HG03565 (cell line): ENCODE measurements around the gene TMSB4X.
"Not testable (repeated sequence)": the region's sequence is repeated elsewhere in the genome, so short reads cannot be mapped to it uniquely, and the experiment has no call there.

ENCODE experiments used
- ATAC-seq: cut with Tn5 transposase; IDR thresholded peaks from one replicate; pipeline ENCODE4 v1.9.1; 2021; ENCODE audit warnings: mild to moderate bottlenecking, moderate library complexity; ENCODE audit not compliant: unreplicated experiment

TMSB4X gene

DNA sequence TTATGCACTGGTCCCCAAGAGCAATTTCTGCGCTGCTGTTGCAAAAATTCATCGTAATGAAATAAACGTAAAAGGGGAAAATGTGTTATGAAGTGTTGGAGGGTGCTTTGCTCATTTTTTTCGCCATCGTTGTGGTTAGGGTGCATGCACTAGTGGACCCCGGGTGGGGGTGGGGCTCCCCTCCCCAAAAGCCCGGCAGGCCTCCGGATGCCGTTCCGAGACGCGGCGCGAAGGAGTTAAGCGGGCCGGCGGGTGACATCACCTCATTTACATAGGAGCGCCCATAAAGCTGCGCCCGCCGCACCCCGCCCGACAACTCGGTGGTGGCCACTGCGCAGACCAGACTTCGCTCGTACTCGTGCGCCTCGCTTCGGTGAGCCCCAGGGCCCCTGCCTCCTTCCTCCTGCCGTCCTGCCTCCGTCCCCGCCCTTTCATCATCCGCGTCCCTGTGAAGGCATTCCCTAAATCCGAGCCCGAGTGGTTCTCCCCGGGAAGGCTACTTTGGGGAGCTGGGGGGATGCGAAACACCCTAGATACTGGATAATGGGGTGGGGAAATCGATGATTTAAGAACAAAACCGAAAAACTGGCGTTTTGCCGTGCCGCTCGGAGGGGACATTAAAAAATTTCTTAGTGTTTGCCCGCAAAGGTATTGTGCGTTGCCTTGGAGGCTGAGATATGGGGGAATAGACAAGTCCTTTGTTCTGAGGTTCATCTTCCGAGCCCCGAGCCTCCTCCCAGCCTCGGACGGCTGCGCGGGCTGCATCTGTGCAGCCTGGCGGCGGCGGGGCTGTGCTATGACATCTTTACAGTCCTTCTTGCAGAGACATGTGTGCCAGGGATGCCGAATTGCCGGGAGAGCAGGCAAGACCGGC lies at the start of gene TMSB4X:
TSS of gene TMSB4X (plus strand) at position 315 of the 874 bp plus-strand sequence.
- peak; percentile 23 for ATAC-seq

DNA sequence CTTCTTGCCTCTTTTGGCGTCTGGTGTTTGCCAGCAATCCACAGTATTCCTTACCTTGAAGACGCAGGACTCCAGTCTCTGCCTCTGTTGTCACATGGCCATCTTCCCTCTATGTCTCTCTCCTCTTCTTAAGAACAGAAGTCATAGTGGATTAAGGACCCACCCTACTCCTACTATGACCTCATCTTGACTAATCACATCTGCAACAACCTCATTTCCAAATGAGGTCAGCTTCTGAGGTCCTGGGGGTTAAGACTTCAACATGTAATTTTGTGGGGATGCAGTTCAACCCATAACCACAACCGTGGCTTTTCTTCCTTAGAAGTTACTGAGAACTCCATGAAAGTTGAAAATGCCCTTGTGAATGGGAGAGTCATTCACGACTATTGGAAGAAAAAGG lies 45.2 kb upstream of the TMSB4X start:
- no peak for ATAC-seq

DNA sequence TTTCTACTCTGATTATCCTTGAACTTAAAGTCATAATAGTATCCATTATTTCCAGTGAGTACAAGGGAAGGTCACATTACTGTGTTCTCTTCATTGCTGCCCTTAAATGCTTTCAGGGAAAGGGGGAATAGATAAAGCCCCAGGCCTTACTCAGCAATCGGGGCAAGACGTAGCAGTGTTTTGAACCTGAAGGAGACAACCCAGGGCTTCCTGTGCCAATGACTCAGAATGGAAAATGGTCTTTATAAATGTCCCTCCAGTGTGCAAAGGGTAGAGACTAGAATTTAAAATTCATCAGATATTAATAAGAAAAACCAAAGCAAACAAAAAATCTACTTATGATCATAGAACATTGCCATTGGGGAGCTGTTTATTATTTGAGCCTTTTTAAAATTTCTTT lies 44.8 kb upstream of the TMSB4X start:
- no peak for ATAC-seq

DNA sequence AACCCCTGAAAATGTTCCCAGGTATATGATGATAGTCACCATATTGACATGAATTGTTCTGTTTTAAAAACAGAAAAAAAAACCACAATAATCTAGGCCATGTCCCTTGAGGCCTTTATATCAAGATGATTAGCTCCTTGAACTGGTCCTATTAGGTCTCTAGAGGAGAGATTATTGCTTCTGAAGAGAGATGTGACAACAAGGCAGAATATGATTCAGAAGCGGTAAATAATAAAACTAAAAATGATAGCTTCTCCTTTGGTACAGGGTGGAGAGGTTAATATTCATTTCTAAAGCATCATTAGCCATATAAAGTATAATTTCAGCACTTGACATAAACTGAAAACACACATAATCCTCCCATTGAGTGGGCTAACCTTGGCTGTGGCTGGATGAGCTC lies 42.7 kb upstream of the TMSB4X start:
- ATAC-seq = no peak

DNA sequence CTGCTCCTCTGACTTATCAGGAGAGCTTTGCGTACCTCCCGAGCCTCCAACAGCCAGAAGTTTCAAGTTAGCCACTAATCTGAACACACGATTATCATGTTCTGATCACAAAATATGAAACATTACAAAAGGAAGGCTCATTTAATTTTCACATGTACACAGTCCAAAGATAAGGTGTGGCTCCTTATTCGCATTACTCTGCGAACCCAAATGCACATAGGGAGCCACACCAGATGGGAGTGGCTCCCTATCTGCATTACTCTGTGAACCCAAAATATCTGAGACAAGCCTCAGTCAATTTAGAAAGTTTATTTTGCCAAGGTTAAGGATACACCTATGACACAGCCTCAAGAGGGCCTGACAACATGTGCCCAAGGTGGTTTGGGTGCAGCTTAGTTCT lies 40.1 kb upstream of the TMSB4X start:
- no peak for ATAC-seq

DNA sequence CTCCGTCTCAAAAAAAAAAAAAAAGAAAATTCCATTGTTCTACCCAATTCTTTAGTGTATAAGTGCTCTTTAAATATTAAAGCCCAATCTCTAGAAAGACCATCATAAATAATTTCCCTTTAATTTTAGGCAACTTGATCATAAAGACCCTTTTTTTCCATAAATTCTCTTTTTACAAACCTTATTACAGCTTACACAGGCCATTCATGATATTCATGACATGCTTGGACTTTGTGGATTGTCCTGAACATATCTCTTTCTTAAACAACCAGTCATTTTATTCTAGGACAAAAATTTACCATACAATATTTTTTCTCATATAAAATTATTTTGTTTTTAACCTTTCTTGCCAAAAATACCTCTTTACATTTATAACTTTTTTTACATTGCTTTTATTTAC lies 38.0 kb upstream of the TMSB4X start:
- no peak for ATAC-seq

DNA sequence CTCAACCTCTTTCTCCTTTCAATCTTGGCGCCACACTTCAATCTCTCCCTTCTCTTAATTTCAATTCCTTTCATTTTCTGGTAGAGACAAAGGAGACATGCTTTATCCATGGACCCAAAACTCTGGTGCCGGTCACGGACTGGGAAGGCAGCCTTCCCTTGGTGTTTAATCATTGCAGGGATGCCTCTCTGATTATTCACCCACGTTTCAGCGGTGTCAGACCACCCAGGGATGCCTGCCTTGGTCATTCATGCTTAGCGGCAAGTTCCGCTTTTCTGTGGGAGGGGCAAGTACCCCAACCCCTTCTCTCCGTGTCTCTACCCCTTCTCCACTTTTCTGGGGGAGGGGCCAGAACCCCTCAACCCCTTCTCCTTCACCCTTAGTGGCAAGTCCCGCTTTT lies 34.4 kb upstream of the TMSB4X start:
- ATAC-seq = not testable (repeated sequence)

DNA sequence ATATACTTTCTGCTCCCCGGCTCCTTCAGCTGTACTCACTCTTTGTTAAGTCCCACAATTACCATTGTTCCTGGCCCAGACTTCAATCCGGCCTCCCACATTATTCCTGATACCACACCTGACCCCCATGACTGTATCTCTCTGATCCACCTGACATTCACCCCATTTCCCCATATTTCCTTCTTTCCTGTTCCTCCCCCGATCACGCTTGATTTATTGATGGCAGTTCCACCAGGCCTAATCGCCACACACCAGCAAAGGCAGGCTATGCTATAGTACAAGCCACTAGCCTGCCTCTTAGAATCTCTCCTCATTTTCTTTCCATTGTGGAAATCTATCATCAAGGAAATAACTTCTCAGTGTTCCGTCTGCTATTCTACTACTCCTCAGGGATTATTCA lies 31.3 kb upstream of the TMSB4X start:
- not testable (repeated sequence) for ATAC-seq

DNA sequence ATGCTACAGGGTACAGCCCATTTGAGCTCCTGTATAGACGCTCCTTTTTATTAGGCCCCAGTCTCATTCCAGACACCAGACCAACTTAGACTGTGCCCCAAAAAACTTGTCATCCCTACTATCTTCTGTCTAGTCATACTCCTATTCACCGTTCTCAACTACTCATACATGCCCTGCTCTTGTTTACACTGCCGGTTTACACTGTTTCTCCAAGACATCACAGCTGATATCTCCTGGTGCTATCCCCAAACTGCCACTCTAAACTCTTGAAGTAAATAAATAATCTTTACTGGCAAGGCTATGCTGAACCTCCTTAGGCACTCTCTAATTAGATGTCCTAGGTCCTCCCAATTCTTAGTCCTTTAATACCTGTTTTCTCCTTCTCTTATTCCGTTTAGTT lies 30.5 kb upstream of the TMSB4X start:
- ATAC-seq = not testable (repeated sequence)

DNA sequence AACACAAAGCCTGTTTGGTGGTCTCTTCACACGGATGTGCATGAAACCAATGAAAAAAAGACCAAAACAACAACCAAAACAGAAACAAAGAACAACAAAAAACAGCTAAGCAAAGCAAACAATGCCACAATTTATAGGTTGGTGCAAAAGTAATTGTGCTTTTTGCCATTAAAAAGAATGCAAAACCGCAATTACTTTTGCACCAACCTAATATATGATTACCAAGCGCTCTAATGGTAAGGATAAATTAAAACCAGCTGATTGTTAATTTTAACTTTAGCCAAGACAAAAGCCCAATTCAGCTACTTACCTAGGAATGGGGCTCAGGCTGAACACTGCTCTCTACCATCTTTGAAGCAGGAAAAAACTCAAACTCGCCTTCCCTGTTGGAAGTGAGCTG lies 29.4 kb upstream of the TMSB4X start:
- ATAC-seq = no peak

DNA sequence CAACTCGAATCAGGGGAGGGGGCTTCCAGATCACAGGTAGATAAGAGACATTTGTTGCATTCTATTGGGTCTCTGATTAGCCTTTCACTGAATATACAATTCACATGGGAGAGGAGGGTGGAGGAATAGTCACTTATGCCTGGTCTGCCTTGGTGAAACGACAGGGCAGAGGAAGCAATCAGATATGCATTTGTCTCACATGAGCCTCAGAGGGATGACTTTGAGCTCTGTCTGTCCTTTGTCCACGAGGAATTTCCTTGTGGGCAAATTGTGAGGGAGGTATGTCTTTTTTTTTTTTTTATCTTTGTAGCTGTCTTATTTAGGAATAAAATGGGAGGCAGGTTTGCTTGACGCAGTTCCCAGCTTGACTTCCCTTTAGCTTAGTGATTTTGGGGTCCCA lies 28.5 kb upstream of the TMSB4X start:
- no peak for ATAC-seq

DNA sequence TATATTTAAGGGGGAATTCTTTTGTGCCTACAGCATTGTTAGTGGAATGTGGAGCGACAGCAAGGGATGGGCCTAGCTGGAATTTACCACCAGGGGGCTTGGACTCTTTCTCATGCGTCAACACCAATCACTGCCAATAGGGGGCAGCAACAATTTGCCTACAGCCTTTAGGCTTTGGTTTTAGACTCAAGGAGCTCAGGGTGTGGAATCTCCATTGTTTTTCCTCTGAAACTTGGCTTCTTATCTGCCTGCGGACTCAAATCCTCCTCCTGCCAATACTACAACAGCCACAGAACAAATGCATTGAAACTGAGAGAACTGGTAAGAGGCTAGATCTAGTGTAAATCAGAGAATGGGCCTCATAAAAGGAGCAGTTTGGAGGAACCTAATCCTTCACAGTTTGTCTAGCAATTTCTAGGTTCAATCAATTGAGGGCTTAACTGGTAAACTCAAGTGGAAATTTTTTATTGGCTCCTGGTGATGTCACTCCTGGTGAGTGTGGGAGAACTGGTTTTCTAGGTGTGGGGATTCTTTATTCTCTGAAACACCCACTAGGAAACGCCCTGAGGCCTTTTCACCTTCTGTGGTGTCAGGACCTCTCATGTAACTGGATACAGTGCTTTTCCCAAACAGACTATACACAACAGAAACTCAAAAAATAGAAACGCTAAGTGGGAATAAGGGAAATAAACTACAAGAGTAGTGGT lies 27.9 kb upstream of the TMSB4X start:
- no peak for ATAC-seq

DNA sequence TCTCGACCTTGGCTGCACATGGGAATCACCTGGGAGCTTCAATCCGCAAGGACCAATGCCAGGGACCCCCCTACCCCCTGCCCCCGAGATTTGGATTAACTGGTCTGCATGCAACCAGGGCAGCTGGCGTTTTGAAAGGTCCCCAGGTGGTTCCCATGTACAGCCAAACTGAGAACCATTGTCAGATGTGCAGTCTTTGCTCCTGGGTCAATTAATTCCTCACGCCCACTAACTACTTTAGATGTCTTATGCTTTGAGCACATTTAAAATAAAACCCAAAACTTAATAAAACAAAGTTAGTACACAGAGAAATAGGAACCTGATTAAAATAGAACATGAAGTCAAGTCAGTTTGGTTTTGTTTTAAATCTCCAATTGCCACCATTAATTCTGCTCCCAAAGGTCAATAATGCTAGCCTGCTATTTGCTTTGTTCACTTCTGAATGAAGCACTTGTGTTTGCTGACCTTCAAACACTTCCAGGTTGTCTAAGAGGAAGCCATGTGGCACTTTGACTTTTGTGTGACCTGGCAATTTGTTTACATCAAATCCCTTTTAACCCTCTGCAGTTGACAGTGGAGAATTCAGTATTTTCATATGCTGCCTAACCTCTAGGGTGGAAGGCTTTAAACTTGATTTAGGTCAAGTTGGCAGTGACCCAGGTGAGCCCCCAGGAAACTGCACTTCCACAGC lies 27.2 kb upstream of the TMSB4X start:
- no peak for ATAC-seq

DNA sequence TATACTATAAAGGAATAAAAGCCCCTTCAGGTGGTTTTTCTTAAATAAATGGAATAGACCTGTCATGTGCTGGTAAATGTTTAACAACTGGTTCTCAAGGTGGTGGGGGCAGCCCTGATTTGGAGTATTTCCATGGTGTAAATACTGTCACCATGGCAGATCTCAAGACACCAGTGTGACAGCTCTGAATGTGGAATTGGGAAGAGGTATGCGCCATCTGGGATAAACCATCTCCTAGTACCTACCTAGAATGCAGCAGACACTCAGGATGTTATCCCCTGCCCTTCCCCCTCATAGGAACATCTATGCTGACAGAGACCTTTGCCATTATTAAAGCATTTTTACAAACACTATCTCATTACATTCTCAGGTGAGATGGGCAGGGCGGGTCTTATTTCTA lies 26.4 kb upstream of the TMSB4X start:
- no peak for ATAC-seq

DNA sequence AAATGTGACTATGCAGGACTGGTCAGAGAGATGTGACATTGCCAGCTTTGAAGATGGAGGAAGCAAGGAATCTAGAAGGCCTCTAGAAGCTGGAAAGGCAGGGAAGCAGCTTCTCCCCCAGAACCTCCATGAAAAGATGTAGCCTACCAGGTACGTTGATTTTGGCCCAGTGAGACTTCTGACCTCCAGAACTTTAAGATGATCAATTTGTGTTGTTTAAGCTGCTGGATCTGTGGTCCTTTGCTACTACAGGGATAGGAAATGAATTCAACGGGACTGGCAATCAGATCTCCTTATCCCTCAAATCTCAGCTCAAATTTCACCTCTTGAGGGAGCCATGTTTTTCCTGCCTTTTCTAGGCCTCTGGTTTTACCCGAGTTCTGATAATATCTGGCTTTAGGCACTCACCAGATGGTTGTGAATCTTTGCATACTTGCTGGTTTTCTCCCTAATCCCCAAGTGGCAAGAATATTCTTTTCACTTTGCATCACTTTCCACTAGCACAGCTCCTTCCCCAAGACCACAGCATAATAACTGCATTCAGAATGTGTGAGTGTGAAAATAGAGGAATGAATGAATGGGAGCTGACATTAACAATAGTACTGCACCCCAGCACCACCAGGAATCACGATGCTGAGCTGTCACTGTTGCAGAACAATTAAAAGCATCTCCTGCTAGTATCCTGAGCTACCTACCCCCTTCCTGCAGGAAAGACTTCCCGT lies 25.5 kb upstream of the TMSB4X start:
- ATAC-seq = no peak

DNA sequence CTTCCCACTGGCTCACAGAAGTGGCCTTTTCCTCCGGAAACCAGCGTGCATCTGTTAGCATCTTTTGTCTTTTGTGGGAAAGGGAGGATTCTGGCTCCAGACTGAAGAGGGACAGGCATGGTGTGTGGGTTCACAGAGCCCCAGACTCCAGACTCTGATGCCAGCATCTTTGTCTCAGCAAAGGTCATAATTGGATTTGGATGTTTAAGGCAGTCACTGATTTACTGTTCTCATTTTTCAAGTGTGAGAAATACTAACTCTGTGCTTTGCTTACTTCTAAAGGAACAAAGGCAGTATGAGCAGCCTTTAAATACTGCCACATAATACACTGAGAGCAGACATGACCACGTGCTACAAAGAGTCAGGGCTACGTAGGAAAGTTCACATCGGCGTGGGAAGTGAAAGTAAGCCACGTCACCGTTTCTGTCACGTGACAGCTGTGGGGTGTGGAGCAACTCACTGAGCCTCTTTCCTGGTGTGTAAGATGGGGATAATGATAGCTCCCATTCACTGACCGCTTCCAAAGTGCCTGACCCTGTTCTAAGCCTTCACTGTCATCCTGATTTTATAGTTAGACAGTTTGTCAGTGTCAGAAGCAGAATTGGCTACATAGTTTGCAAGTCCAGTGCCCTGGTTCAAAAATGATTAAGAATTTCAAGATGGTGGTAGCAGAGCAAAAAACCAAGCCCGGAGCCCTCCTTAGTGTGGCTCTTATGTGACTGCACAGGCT lies 24.8 kb upstream of the TMSB4X start:
- peak; percentile 50 for ATAC-seq

DNA sequence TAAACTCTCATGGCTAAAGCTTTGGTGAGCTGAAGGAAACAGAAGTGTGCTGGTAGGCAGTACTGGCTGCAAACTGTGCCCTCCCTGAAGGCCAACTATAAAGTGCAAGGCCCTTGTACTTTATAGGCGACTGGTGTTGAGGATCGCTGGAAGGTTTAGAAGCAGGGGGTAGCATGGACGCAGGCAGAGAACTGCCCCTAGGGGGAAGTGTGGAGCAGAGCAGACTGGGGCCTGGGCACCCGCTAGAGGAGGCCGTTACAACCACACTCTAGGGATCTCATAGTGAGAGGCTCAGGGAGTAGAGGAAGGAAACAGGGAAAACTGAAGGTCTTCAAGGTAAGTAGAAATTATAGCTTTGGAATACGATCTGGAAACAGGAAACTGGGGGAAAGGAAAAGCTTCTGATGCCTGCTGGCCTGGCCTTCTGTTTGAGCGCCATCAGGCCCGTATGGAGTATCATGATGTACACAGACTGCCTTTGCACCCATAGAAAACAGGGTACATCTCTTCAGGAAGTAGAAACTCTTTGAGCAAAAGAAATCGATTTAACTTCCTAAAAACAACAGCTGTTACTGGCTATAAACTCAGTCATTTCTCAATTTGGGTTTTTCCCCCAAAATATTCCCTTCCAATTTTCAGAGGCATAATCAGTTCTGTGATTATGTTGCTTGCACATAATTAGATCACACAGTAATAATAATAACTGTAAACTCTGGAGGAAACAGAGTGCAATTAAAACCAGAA lies 23.9 kb upstream of the TMSB4X start:
- ATAC-seq = peak; percentile 29

DNA sequence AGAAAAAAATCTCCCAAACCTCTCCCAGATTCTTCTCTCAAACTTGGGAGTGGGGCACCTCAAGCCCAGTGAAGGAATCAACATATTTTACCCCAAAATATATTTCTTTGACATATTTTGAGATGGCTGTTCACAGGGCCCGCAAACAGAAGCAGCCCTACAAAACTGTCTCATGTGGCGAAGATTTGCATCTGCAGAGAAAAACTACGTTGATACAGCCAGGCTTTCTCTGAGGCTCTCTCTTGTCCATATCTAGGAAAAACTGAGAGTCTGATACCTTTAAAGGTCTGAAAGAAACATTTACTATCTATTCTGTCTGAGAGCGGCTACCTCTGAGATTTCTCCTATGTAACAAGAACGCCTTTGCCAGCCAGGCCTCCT lies 23.3 kb upstream of the TMSB4X start:
- ATAC-seq = no peak

DNA sequence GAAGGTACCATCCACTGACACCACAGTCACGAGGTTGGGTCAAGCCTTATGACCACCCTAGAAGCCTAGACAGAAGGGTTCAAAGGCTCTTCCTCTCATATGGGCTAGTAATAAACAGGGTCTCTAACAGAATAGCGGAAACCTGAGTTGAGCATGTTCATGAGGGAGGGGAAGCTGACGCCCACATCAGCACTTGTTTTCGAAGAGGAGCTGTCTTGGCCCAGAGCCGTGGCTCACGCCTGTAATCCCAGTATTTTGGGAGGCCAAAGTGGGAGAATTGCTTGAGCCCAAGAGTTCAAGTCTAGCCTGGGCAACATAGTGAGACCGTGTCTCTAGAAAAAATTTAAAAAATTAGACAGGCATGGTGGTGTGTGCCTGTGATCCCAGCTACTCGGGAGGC lies 21.5 kb upstream of the TMSB4X start:
- ATAC-seq = no peak

DNA sequence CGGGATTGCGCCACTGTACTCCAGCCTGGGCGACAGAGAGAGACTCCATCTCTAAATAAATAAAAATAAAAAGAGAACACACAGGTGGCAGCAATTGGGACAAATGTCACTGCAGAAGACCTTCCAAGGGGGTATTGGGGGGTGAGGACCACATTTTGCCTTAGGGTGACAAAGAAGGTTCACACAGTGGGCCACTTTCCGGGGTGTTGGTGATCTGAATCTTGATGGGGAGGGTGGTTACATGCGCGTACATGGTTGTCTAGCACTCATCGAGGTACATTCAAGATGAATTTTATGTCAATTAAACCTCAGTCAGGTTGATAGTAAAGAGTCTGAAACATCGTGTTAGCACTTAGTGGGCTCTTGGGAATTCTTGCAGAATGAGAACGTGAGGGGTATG lies 20.5 kb upstream of the TMSB4X start:
- ATAC-seq = no peak
